ENCODE data around the gene MSRB2. TPM values are rescaled to one million over a fixed set of nuclear protein-coding genes. Genes with fewer than 3 reads are reported as not detected.
"Not testable (repeated sequence)": the region's sequence is repeated elsewhere in the genome, so short reads cannot be mapped to it uniquely, and the experiment has no call there.

MSRB2 gene
- total and polyA plus RNA-seq, 8 donors = 2.4 to 14.3 (median 7.6) TPM

DNA sequence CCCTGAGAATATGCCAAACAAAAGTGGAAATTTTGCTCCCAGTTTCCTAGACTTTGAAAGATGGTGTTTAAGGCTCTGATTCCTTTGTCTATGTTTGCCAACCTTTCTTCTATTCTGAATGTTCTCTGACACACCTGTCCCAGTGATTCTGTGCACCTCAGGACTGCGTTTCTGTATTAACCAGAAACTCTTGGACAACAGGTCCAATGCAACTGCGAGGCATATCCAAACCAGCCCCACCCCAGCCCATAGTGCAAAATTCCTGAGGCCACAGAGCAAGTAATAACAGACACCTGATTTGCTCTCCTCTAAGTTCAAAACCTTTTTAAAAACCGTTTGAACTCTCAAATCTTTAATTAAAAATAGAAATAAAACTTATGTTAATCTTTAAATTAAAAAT is 37.0 kb upstream of the MSRB2 start:
- no peak for FAIRE-seq
- 58 to 77% methylated on average over 3 of the region's 3 CpGs for WGBS, 2 donors
- TF ChIP-seq, protein P1, sequence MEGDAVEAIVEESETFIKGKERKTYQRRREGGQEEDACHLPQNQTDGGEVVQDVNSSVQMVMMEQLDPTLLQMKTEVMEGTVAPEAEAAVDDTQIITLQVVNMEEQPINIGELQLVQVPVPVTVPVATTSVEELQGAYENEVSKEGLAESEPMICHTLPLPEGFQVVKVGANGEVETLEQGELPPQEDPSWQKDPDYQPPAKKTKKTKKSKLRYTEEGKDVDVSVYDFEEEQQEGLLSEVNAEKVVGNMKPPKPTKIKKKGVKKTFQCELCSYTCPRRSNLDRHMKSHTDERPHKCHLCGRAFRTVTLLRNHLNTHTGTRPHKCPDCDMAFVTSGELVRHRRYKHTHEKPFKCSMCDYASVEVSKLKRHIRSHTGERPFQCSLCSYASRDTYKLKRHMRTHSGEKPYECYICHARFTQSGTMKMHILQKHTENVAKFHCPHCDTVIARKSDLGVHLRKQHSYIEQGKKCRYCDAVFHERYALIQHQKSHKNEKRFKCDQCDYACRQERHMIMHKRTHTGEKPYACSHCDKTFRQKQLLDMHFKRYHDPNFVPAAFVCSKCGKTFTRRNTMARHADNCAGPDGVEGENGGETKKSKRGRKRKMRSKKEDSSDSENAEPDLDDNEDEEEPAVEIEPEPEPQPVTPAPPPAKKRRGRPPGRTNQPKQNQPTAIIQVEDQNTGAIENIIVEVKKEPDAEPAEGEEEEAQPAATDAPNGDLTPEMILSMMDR (IDR thresholded peaks at IDR 0.05) = no peak

DNA sequence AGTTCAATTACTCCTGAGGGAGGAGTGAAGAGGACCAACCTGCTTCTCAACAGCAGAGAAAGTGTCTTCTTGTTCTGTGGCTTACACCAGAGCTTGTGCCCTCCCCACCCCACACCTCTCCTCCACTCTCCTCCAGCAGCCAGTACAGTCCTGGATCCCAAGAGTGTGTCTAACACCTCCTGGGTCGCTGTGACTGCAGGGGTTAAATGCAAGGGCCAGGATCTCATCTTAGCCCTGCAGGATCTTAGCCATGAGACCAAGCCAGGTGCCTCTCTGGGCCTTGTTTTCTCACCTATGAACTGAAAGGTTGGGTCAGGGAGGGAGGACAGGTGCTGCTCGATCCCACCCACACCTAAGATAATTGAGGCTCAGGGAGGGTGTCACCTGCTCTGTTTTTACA is 34.5 kb upstream of the MSRB2 start:
- intact Hi-C loops (cut with DNase I) = no loop called here
- FAIRE-seq = no peak
- no peak overlapping the region for H3K4me3 ChIP-seq
- no peaks in the 10 kb centered on the region for H3K36me3 ChIP-seq
- H3K4me1 ChIP-seq = peaks cover 0 to 14% (median 10%) of the 10 kb centered on the region in 3 donors
- no peaks in the 10 kb centered on the region for H3K9me3 ChIP-seq
- H3K27me3 ChIP-seq = no peaks in the 10 kb centered on the region
- no peak for ATAC-seq
- WGBS, 2 donors = 32 to 47% methylated on average over 2 of the region's 2 CpGs
- H3K27ac ChIP-seq = no peak overlapping the region
- TF ChIP-seq, protein P1 (IDR thresholded peaks at IDR 0.05) = no peak
- no peak for DNase-seq

More for the DNA sequence above, 37.0 kb upstream of the MSRB2 start:
- ATAC-seq (no peak), DNase-seq (no peak)
- Histone ChIP-seq H3K27me3 (no peaks in the 10 kb centered on the region), H3K27ac (no peak overlapping the region), H3K4me3 (no peak overlapping the region), H3K36me3 (no peaks in the 10 kb centered on the region), H3K9me3 (no peaks in the 10 kb centered on the region), H3K4me1 (no peaks in the 10 kb centered on the region)
- intact Hi-C loops (cut with DNase I) = no loop called here

DNA sequence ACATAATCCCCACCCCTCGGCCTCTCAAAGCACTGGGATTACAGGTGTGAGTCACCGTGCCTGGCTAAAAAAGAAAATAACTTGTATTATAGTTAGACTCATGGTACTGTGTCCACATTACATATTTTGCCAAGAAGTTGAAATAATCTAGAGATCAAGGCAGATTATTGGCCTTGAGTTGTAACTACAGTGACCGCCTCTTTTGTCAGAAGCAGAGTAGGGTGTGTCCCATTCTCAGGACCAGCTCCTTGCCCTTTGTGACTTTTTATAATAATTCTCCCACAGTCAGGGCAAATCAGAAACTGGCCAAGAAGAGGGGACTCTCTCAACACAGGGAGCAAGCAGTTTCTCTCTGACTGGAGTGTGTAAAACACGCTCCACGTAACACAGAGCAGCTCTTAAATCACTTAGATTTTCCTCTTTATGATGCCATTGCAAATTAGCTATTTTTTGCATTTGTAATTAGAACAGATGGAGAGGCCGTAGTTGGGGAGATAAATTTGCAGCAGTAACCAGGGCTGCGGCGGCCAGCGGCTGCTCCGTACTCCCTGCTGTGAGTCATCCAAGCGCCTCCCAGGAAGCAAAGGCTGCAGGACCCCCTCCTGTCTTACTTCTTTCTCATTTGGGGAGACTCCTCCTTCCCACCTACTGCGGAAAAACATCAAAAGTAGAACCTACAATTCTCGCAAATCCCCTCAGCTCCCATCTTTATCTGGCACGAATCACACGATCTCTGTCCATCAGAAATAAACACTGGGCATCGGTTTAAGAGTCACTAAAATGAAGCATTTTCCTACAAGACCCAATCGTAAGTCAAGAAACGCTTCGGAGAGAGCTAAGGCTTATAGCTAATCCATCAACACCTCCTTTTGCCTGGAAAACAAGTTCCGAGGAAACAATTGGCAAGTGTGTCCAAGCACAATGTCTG is 32.1 kb upstream of the MSRB2 start:
- 85 to 88% methylated on average over 20 of the region's 20 CpGs for WGBS, 2 donors
- Histone ChIP-seq H3K9me3 (no peaks in the 10 kb centered on the region), H3K36me3 (no peaks in the 10 kb centered on the region), H3K4me1 (peaks cover 0 to 15% (median 12%) of the 10 kb centered on the region in 3 donors), H3K27me3 (no peaks in the 10 kb centered on the region), H3K4me3 (no peak overlapping the region), H3K27ac (no peak overlapping the region)
- DNase-seq = no peak
- FAIRE-seq = no peak
- TF ChIP-seq, protein P1 (IDR thresholded peaks at IDR 0.05) = no peak
- ATAC-seq = peak in 1 of 4 donors; percentile 10
- intact Hi-C loops (cut with DNase I) = no loop called here

DNA sequence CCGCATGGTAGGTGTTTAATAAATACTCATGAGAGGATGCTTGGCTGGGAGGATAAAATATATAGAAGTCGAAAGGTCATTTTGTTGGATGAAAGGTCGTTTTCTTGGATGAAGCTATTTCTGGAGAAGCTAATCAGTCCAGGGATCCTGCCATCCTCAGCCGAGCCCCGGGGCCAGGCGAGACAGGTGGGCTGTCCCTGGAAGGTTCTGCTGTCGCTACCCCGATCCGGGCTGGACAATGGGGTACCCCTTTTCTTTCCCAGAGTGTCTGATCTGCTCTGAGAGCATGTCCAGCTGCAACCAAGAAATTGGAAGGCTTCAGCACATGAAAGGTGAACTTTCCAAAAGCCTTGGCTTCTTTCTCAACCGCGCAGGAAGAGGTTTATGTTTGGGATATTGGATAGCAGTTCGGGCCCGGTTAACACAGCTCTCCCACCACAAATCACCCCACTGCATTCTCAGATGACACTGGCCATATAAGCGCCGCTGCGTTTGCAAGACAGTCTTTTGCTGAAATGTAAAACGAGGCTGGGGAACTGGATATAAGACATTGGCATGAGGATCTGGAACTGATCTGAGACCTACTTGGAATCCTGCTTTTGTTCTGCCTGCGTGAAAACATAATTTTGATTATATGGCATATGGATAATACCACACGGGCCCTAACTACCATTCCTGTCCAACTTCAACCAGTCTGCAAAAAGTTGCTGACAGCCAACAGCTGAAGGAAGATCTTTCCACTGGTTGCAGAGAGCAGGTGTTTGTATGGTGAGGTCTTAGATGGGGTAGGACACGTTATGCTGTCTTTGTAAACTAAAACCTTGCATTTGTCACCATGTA is 31.2 kb upstream of the MSRB2 start:
- WGBS, 2 donors = 94% methylated on average over 20 of the region's 20 CpGs
- FAIRE-seq (no peak), DNase-seq (no peak), ATAC-seq (no peak)
- Histone ChIP-seq H3K9me3 (no peaks in the 10 kb centered on the region), H3K4me3 (no peak overlapping the region), H3K27me3 (no peaks in the 10 kb centered on the region), H3K4me1 (peaks cover 0 to 15% (median 12%) of the 10 kb centered on the region in 3 donors), H3K27ac (no peak overlapping the region), H3K36me3 (no peaks in the 10 kb centered on the region)
- TF ChIP-seq, protein P1 (IDR thresholded peaks at IDR 0.05) = no peak
- intact Hi-C loops (cut with DNase I) = no loop called here

DNA sequence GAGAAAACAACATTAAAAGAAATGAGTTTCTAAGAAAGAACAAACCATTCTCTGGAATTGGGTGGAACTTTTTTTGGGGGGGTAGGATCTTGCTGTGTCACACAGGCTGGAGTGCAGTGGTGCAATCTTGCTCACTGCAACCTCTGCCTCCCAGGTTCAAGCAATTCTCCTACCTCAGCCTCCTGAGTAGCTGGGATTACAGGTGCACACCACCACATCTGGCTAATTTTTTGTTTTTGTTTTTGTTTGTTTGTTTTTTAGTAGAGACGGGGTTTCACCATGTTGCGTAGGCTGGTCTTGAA is 30.6 kb upstream of the MSRB2 start:
- H3K27me3 ChIP-seq; ATAC-seq; H3K36me3 ChIP-seq; intact Hi-C loops (cut with DNase I); H3K4me3 ChIP-seq; FAIRE-seq; H3K9me3 ChIP-seq; DNase-seq: not testable (repeated sequence)
- peak overlapping the region in 2 of 4 donors; percentile 64 to 74 for H3K27ac ChIP-seq
- H3K4me1 ChIP-seq = peaks cover 0 to 15% (median 12%) of the 10 kb centered on the region in 3 donors
- 88 to 93% methylated on average over 2 of the region's 2 CpGs for WGBS, 2 donors

Measured in pancreas (tissue), 10 donors.